B cell (primary cell): ENCODE data around the gene ARID4A. TPM values are rescaled to one million over a fixed set of nuclear protein-coding genes. Genes with fewer than 3 reads are reported as not detected.

Experiments used
- ATAC-seq: fragments of 200-7000 bp; cut with Tn5 transposase; one replicate; pipeline ENCODE4 v1.10.0; 2021; ENCODE audit warnings: low read depth, mild to moderate bottlenecking, moderate number of reproducible peaks, moderate library complexity
- CTCF ChIA-PET: fragments of 350-600 bp; sonication (Branson Sonifier 250); formaldehyde crosslinking; loops from one replicate; lab custom pipeline; 2021; ENCODE audit warnings: antibody characterized with exemption, inconsistent platforms; lab: Charles Lee
- POLR2A ChIA-PET: fragments of 350-600 bp; sonication (Branson Sonifier 250); formaldehyde crosslinking; loops from one replicate; lab custom pipeline; 2021; ENCODE audit warnings: antibody characterized with exemption; lab: Charles Lee
- DNase-seq: peaks from one replicate; pipeline ENCODE4 v3.0.0; 2013
- H2AFZ ChIP-seq: 2 replicates; pipeline ENCODE4 v1.6.1; 2012; ENCODE audit warnings: mild to moderate bottlenecking, low read depth, low read length; ENCODE audit not compliant: insufficient read depth, poor library complexity, severe bottlenecking
- H3K27ac ChIP-seq, 2 donors: 1 replicate in 1 of 2; 2 replicates in 1 of 2; pipeline ENCODE4 v1.5.1; 2012 to 2013; ENCODE audit warnings: low read length in 2 of 2, mild to moderate bottlenecking in 2 of 2, moderate library complexity in 1 of 2
- H3K27me3 ChIP-seq, 4 experiments: fragments of 200-600 bp in 1 of 4; sonication (generic) in 1 of 4; replicated peaks in 1 of 4; 1 replicate in 2 of 4; 2 replicates in 2 of 4; pipeline versions ENCODE4 v1.6.1 to v1.7.0; 2013 to 2016; ENCODE audit warnings: low read length in 3 of 4, mild to moderate bottlenecking in 2 of 4, mixed read lengths in 1 of 4, moderate library complexity in 1 of 4; ENCODE audit not compliant: insufficient read depth in 4 of 4, control insufficient read depth in 3 of 4; ENCODE audit errors: control extremely low read depth in 1 of 4
- H3K36me3 ChIP-seq, 2 experiments: replicated peaks in 1 of 2; 1 replicate in 1 of 2; 2 replicates in 1 of 2; pipeline versions ENCODE4 v1.6.1 to v1.7.1; 2013; ENCODE audit warnings: low read length in 1 of 2; ENCODE audit not compliant: insufficient read depth in 2 of 2, control insufficient read depth in 1 of 2; ENCODE audit errors: control extremely low read depth in 1 of 2, extremely low read depth in 1 of 2
- H3K4me1 ChIP-seq, 2 donors: fragments of 200-600 bp in 1 of 2; sonication (generic) in 1 of 2; 1 replicate in 1 of 2; 2 replicates in 1 of 2; pipeline versions ENCODE4 v1.5.1 to v1.6.1; 2013 to 2017; ENCODE audit warnings: low read length in 2 of 2; ENCODE audit not compliant: control insufficient read depth in 2 of 2, insufficient read depth in 2 of 2
- H3K4me2 ChIP-seq: replicated peaks from 2 replicates; pipeline ENCODE3; 2012; ENCODE audit warnings: mild to moderate bottlenecking, low read depth, low read length; ENCODE audit not compliant: poor library complexity, severe bottlenecking
- H3K4me3 ChIP-seq, 5 experiments: fragments of 200-600 bp in 1 of 5; sonication (generic) in 1 of 5; 1 replicate in 3 of 5; 2 replicates in 2 of 5; pipeline versions ENCODE4 v1.5.1 to v1.7.0; 2011 to 2016; ENCODE audit warnings: low read length in 4 of 5, mild to moderate bottlenecking in 4 of 5, low read depth in 2 of 5, control low read depth in 1 of 5, moderate library complexity in 1 of 5; ENCODE audit not compliant: insufficient read depth in 1 of 5; ENCODE audit errors: control extremely low read depth in 1 of 5, extremely low read depth in 1 of 5
- H3K79me2 ChIP-seq: fragments of 200-600 bp; sonication (generic); one replicate; pipeline ENCODE4 v1.6.0; 2016; ENCODE audit warnings: low read length; ENCODE audit not compliant: control insufficient read depth, insufficient read depth
- H3K9ac ChIP-seq: fragments of 200-600 bp; sonication (generic); 2 replicates; pipeline ENCODE4 v1.6.1; 2017; ENCODE audit warnings: mild to moderate bottlenecking, low read length, moderate library complexity
- H3K9me3 ChIP-seq, 3 donors: one replicate each; pipeline versions ENCODE4 v1.6.1 to v1.7.1; 2013; ENCODE audit warnings: low read length in 2 of 3; ENCODE audit not compliant: control insufficient read depth in 2 of 3, insufficient read depth in 1 of 3; ENCODE audit errors: control extremely low read depth in 1 of 3
- H4K20me1 ChIP-seq: 2 replicates; pipeline ENCODE4 v1.6.0; 2012; ENCODE audit warnings: mild to moderate bottlenecking, low read length; ENCODE audit not compliant: insufficient read depth, control insufficient read depth, poor library complexity, severe bottlenecking
- H3K27ac Mint-ChIP-seq: one replicate; pipeline ENCODE4 v1.8.0; 2021; ENCODE audit warnings: mixed read lengths
- H3K27me3 Mint-ChIP-seq: one replicate; pipeline ENCODE4 v1.8.0; 2021; ENCODE audit warnings: mixed read lengths
- H3K4me1 Mint-ChIP-seq: one replicate; pipeline ENCODE4 v1.8.0; 2021; ENCODE audit warnings: mixed read lengths
- H3K4me3 Mint-ChIP-seq: one replicate; pipeline ENCODE4 v1.8.0; 2021; ENCODE audit warnings: mixed read lengths
- H3K9me3 Mint-ChIP-seq: one replicate; pipeline ENCODE4 v1.8.0; 2022; ENCODE audit warnings: mixed read lengths; ENCODE audit not compliant: insufficient read depth
- EZH2 ChIP-seq: IDR thresholded peaks from 2 replicates; pipeline ENCODE4 v1.6.1; 2012; ENCODE audit warnings: borderline replicate concordance, low read depth, mild to moderate bottlenecking, moderate library complexity, low read length; ENCODE audit not compliant: insufficient read depth, poor library complexity, severe bottlenecking
- WGBS: methylation state at CpG from one replicate; pipeline ENCODE4 v1.1.5; 2013; ENCODE audit warnings: missing lambda C conversion rate; ENCODE audit not compliant: insufficient coverage; 5-methylcytosine and 5-hydroxymethylcytosine counted together
- intact Hi-C: fragments of 100-400 bp; cut with micrococcal nuclease; formaldehyde crosslinking; loops from one replicate; pipeline ENCODE4 v1.10.0; 2022
- polyA plus RNA-seq: library from polyadenylated mRNA; depleted of rRNA; stranded (reverse); fragments of >200 nt; gene quantifications from 2 replicates; pipeline ENCODE4 v1.2.3, GENCODE V29; 2012
- total RNA-seq, 2 donors: library from RNA; stranded (reverse); fragments of 120-200 nt in 1 of 2; gene quantifications; 1 replicate in 1 of 2; 2 replicates in 1 of 2; pipeline versions ENCODE4 v1.2.3 to v1.2.4, GENCODE V29; 2013 to 2022
- TF ChIP-seq, protein P1 (sequence below): fragments of 200-600 bp; IDR thresholded peaks from one replicate; pipeline ENCODE4 v1.8.0; 2022; ENCODE audit warnings: antibody characterized with exemption, mild to moderate bottlenecking

Gene ARID4A
- total and polyA plus RNA-seq, 2 donors (not counting 1 experiment from before 2014, with no cell fraction given): 9.4 to 87.0 TPM

DNA sequence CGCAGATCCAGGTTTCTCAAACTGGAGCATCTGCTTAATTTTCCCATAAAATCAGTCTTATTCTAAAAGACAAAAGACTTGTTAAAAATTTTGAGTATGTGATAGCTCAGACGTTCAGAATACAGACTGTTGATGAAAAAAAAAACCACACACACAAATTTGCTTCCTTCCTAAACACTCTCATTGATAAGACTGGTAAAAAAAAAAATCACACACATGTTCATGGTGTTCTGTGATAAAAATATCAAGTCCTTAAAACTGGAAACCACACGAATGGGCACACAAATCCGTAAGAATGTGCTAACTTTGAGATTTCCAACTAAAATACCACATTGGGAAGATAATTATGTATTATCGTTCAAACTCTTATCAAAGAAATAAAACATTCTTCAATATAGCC, 6.7 kb upstream of the ARID4A start:
- Histone ChIP-seq H2AFZ (no peak overlapping the region), H3K9me3 (no peaks in the 10 kb centered on the region), H3K36me3 (peaks cover 16 to 70% of the 10 kb centered on the region in 2 experiments), H3K27ac (peak overlapping the region in 1 of 2 donors; percentile 17), H3K4me1 (peaks cover 6 to 13% of the 10 kb centered on the region in 2 donors), H4K20me1 (peaks cover 65% of the 10 kb centered on the region), H3K4me3 (no peak overlapping the region), H3K79me2 (peaks cover 96% of the 10 kb centered on the region), H3K9ac (no peak overlapping the region), H3K4me2 (no peak overlapping the region), H3K27me3 (no peaks in the 10 kb centered on the region)
- ChIA-PET POLR2A (no interaction called here), CTCF (interaction anchor here (0.7 kb wide), 1 partner anchor 1092 kb away, joined by 3 read pairs; no protein-coding TSS in a partner anchor)
- no peak for ATAC-seq
- intact Hi-C loops: no loop called here
- H3K27ac Mint-ChIP-seq: no peak overlapping the region
- no peak overlapping the region for H3K4me3 Mint-ChIP-seq
- TF ChIP-seq, protein P1, sequence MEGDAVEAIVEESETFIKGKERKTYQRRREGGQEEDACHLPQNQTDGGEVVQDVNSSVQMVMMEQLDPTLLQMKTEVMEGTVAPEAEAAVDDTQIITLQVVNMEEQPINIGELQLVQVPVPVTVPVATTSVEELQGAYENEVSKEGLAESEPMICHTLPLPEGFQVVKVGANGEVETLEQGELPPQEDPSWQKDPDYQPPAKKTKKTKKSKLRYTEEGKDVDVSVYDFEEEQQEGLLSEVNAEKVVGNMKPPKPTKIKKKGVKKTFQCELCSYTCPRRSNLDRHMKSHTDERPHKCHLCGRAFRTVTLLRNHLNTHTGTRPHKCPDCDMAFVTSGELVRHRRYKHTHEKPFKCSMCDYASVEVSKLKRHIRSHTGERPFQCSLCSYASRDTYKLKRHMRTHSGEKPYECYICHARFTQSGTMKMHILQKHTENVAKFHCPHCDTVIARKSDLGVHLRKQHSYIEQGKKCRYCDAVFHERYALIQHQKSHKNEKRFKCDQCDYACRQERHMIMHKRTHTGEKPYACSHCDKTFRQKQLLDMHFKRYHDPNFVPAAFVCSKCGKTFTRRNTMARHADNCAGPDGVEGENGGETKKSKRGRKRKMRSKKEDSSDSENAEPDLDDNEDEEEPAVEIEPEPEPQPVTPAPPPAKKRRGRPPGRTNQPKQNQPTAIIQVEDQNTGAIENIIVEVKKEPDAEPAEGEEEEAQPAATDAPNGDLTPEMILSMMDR: no peak
- TF ChIP-seq EZH2: no peak
- no peak for DNase-seq
- no CpG with 5 or more reads among the region's 5 CpGs for WGBS
- no peaks in the 10 kb centered on the region for H3K9me3 Mint-ChIP-seq
- peaks cover 46% of the 10 kb centered on the region for H3K4me1 Mint-ChIP-seq
- H3K27me3 Mint-ChIP-seq: no peaks in the 10 kb centered on the region

DNA sequence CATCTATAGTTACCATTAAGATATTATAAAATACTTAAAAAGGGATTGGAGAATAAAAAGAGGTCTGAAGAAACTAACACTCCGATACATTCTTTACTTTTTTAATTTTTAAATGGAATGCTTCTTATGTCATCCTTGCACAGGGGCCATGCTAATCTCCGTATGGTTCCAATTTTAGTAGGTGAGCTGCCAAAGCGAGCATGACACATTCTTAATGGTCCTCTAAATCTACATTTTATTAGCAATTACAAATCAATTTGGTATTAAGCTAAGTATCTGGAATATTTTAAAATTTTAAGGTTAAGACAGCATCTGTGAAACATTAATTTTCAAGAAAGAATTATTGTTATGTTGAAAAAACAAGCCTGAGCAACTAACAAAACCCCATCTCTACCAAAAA, 6.2 kb upstream of the ARID4A start:
- DNase-seq: no peak
- ChIA-PET POLR2A (no interaction called here), CTCF (interaction anchor here (0.7 kb wide), 1 partner anchor 1092 kb away, joined by 3 read pairs; no protein-coding TSS in a partner anchor)
- Histone ChIP-seq H3K4me2 (no peak overlapping the region), H3K27me3 (no peaks in the 10 kb centered on the region), H2AFZ (no peak overlapping the region), H3K4me1 (peaks cover 11 to 18% of the 10 kb centered on the region in 2 donors), H3K79me2 (peaks cover 96% of the 10 kb centered on the region), H3K36me3 (peaks cover 16 to 66% of the 10 kb centered on the region in 2 experiments), H3K4me3 (no peak overlapping the region), H3K27ac (no peak overlapping the region), H3K9me3 (no peaks in the 10 kb centered on the region), H4K20me1 (peaks cover 65% of the 10 kb centered on the region), H3K9ac (no peak overlapping the region)
- no peak for ATAC-seq
- Mint-ChIP-seq H3K9me3 (no peaks in the 10 kb centered on the region), H3K27ac (no peak overlapping the region), H3K4me3 (no peak overlapping the region), H3K4me1 (peaks cover 51% of the 10 kb centered on the region), H3K27me3 (no peaks in the 10 kb centered on the region)
- WGBS: no CpG with 5 or more reads among the region's 3 CpGs
- no peak for TF ChIP-seq EZH2
- TF ChIP-seq, protein P1: no peak
- intact Hi-C loops: no loop called here
